ENCODE measurements around the gene MPG. TPM values are rescaled to one million over a fixed set of nuclear protein-coding genes. Genes with fewer than 3 reads are reported as not detected.
"Not testable (repeated sequence)": the region's sequence is repeated elsewhere in the genome, so short reads cannot be mapped to it uniquely, and the experiment has no call there.

Gene MPG, protein sequence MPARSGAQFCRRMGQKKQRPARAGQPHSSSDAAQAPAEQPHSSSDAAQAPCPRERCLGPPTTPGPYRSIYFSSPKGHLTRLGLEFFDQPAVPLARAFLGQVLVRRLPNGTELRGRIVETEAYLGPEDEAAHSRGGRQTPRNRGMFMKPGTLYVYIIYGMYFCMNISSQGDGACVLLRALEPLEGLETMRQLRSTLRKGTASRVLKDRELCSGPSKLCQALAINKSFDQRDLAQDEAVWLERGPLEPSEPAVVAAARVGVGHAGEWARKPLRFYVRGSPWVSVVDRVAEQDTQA
- total RNA-seq, result 100 to 1,000 TPM in 1 of 4 donors, 10 to 100 TPM in 3; 49.1 to 107 (median 87.2) TPM

DNA sequence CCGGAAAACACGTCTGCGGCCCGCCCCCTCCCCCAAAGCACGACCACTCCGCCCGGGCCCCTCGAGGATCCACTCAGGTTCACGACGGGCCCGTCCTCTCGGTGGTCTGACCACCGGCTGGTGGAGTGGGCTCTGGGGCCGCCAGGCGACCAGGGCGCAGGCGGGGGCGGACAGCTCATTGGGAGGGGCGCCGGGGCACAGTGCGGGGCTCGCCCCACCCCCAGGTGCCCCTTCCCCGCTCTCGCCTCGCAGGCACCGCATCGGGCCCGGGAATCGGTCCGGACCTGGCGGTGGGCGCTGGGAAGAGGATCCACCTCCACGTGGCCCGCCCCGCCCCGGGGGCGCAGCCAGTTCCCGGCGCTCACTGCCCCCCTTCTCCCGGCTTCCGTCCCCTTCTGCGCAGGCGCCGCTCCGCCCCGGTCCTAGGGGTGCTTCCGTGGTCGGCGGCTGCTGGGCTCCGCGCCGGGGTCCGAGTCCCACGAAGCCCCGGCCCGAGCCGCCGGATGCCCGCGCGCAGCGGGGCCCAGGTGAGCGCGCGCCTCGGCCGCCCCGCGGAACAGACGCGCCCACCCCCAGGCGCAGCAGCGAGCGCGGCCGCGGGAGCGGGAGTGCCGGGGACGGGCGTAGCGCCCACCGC, at the start of gene MPG:
Gene MPG, plus strand, starts transcription at position 419 of the 637 bp plus-strand sequence. Its CDS starts 85 bp downstream, at position 504.
- peak; percentile 74 for ATAC-seq (ENCODE audit: low FRiP score)
- peak; percentile 52 for DNase-seq (ENCODE audit: low spot score)
- TF ChIP-seq, protein P1, sequence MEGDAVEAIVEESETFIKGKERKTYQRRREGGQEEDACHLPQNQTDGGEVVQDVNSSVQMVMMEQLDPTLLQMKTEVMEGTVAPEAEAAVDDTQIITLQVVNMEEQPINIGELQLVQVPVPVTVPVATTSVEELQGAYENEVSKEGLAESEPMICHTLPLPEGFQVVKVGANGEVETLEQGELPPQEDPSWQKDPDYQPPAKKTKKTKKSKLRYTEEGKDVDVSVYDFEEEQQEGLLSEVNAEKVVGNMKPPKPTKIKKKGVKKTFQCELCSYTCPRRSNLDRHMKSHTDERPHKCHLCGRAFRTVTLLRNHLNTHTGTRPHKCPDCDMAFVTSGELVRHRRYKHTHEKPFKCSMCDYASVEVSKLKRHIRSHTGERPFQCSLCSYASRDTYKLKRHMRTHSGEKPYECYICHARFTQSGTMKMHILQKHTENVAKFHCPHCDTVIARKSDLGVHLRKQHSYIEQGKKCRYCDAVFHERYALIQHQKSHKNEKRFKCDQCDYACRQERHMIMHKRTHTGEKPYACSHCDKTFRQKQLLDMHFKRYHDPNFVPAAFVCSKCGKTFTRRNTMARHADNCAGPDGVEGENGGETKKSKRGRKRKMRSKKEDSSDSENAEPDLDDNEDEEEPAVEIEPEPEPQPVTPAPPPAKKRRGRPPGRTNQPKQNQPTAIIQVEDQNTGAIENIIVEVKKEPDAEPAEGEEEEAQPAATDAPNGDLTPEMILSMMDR (IDR thresholded peaks at IDR 0.05), result no peak

DNA sequence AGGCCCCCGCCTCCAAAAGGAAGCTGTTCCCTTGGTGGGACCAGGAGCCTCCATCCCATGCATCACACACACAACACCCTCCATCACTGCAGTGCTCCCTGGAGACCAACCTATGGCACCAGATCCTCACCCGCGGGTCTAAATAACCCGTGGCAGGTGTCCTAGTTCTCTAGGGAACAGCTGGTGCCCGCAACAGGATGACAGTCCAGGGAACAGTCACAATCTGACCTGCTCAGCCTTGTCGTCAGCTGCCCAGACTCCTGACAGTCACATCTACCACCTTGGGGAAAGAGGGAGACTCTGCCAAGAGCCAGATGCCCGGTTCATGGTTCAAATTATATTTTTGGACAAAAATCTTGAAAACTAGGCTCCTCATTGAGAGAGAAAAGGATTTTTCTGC, 47.4 kb upstream of the MPG start:
- DNase-seq (ENCODE audit: low spot score); ATAC-seq (ENCODE audit: low FRiP score): not testable (repeated sequence)

DNA sequence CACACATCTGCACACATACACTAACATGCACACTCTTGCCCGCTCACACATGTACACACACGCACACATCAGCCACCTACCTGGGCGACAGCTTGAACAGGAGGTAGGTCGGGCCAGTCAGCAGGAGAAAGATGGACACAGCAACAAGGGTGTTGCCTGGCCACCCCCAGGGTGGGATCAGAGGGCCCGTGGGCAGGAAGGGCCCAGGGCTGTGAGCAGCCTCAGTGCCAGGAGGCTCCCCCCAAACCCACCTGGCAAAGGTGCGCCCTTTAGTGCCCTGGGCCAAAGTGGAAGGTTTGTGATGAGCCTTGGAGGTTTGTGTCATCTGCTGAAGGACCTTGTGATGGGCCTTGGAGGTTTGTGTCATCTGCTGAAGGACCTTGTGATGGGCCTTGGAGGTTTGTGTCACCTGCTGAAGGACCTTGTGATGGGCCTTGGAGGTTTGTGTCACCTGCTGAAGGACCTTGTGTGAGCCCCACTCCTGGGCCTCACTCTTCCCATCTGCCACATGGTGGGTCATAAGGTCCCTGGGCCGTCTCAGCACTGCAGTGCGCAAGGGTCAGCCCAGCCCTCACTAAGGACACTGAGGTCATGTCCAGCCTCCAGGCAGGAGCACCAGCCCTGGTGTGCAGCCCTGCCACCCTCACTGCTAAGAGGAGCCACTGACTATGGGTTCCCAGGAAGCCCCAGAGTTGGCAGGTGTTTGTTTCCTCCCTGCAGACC, 44.7 kb upstream of the MPG start:
- not testable (repeated sequence) for ATAC-seq (ENCODE audit: low FRiP score); DNase-seq (ENCODE audit: low spot score)

DNA sequence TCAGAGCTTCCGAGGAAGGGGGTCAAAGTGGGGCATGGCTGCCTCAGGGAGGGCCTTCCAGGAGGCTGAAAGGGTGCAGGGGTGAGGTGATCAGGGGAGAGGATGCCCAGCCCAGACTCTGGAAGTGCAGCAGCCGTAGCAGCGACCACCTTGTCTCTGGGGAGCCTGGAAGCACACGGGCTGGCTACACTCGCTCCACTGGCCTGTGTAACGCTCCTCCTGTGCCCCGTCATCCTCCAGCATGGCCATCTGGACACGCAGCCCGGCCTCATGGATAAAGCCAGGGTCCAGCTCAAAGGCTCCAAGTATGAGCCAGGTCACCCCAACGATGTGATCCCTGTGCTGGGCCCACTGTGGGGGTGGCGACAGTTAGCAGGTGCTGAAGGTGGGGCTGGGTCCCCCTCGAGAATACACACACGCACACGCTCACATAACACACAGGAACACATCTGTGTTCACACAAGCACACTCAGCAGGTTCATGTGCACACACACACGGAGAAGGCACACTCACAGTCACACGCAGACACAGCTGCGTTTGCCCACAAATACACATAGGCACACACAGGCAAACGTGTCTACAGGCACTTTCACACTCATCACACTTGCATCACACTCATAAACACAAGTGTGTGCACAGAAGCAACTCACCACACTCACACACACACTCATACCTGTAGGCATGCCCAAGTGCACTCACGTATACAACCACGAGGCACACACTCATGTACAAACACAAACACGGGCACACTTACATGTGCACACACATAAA, 44.0 kb upstream of the MPG start:
- TF ChIP-seq, protein P1 (IDR thresholded peaks at IDR 0.05), result no peak
- no peak for DNase-seq (ENCODE audit: low spot score)
- no peak for ATAC-seq (ENCODE audit: low FRiP score)

DNA sequence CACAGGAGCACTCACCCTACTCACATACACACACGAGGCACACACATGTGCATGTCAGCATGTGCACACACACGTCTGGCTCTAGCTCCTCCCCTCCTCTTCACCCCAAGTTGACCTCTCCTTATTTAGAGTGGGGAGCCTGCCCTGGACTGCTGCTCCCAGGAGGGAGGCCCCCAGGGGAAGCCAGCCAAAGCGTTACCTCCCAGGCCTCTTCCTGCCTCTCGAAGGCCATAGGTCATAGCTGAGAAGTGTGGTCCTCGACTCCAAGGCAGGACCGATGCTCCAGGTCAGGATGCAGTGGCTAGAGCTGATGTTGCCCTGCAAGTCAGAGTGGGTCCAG, 43.4 kb upstream of the MPG start:
- TF ChIP-seq, protein P1 (IDR thresholded peaks at IDR 0.05), result no peak
- no peak for DNase-seq (ENCODE audit: low spot score)
- no peak for ATAC-seq (ENCODE audit: low FRiP score)

DNA sequence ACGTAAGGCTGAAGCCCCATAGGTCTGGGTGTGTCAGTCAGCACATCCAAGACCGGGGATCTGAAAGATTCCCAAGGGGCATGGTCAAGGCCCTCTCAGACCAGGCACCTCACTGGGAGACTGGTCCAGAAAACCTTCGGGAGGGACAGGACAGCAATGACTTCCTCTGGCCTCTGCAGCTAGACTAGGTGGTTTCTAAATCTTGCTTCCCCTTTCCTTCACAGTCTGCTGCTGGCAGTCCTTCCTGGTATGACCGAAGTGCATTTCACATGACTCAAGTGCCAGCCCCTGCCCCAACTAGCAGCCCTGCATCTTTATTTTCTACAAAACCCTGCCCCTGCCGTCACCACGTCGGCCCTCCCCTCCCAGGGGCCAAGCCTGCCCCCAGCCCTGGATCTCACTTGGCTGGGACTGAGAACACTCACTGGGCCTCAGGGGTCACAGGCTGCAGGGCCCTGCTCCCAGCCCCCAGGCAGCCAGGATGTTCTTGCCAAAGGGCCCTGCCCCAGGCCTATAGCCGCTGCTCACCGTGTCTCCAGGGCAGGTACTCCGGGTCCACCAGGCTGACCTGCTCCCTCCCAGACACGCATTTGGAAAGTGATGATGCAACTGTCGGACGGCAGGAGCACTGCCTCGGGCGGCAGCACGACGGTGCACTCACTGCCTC, 42.9 kb upstream of the MPG start:
- TF ChIP-seq, protein P1 (IDR thresholded peaks at IDR 0.05), result no peak
- ATAC-seq (ENCODE audit: low FRiP score), result no peak

DNA sequence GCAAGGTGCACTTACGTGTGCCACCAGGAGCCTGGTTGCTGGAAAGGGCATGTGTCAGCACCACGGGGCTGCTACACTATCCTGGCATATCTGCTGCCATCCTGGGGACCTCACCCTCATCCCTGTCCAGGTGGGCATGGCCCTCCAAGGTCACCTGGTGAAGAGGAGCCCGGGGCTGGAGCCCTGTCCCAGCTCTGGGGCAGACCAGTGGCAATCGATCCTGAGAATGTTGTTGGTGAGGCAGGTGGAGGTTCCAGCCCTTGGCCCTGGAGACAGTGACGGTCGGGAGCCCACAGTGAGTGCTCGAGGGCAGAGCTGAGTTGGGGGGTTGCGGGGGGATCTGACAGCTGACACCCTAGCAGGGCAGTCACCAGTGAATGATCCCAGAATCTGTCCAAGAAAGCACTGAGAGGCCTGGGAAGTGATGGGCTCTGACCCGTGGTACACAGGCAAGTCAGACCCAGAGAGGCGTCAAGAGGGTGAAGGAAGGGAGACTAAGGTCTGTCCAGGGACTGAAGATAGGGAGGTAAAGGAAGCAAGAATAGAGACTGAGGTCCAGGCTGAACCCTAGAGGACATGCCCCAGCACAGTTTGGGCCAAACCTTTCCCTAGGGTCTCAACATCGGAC, 42.2 kb upstream of the MPG start:
- ATAC-seq (ENCODE audit: low FRiP score) (no peak), DNase-seq (ENCODE audit: low spot score) (no peak)
- TF ChIP-seq, protein P1 (IDR thresholded peaks at IDR 0.05), result no peak

More for the DNA sequence above, 42.9 kb upstream of the MPG start:
- DNase-seq (ENCODE audit: low spot score), result no peak
